OCI-LY7 (cell line): ENCODE measurements around the gene VEGFB.

ENCODE experiments used
- EZH2phosphoT487 ChIP-seq: fragments of 200-600 bp; sonication (generic); IDR thresholded peaks from 2 replicates; pipeline ENCODE4 v1.6.1; 2018; ENCODE audit warnings: low read depth, borderline replicate concordance, mild to moderate bottlenecking, mixed run types, antibody characterized with exemption, low read length, moderate library complexity, mixed read lengths
- TF ChIP-seq, protein P1 (sequence below): fragments of 200-600 bp; sonication (generic); conservative IDR thresholded peaks from 2 replicates; pipeline ENCODE4 v1.5.1; 2014; ENCODE audit warnings: mild to moderate bottlenecking, antibody characterized with exemption, low read length, moderate library complexity, mixed read lengths

DNA sequence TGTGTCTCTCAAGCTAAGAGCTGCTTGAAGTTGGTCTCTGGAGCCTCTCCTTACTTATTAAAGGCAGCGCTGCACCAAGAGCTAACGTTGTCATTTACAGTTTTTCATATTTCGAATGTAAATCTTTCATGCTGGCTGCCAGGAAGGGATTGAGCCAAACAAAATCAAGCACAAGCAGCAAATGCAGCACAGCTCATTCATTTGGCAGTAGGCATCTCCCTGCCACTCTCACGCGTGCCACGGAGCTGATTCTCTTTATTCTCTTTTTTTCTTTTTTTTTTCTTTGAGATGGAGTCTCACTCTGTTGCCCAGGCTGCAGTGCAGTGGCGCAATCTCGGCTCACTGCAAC, 1.4 kb upstream of the VEGFB start:
- TF ChIP-seq, protein P1, sequence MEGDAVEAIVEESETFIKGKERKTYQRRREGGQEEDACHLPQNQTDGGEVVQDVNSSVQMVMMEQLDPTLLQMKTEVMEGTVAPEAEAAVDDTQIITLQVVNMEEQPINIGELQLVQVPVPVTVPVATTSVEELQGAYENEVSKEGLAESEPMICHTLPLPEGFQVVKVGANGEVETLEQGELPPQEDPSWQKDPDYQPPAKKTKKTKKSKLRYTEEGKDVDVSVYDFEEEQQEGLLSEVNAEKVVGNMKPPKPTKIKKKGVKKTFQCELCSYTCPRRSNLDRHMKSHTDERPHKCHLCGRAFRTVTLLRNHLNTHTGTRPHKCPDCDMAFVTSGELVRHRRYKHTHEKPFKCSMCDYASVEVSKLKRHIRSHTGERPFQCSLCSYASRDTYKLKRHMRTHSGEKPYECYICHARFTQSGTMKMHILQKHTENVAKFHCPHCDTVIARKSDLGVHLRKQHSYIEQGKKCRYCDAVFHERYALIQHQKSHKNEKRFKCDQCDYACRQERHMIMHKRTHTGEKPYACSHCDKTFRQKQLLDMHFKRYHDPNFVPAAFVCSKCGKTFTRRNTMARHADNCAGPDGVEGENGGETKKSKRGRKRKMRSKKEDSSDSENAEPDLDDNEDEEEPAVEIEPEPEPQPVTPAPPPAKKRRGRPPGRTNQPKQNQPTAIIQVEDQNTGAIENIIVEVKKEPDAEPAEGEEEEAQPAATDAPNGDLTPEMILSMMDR: no peak
- no peak for TF ChIP-seq EZH2phosphoT487
